GM19035 (cell line): ENCODE data around the gene TCL1A.
"Not testable (repeated sequence)": the region's sequence is repeated elsewhere in the genome, so short reads cannot be mapped to it uniquely, and the experiment has no call there.

Experiments used
- ATAC-seq: cut with Tn5 transposase; IDR thresholded peaks from one replicate; pipeline ENCODE4 v1.9.1; 2021; ENCODE audit not compliant: unreplicated experiment

The TCL1A gene

DNA sequence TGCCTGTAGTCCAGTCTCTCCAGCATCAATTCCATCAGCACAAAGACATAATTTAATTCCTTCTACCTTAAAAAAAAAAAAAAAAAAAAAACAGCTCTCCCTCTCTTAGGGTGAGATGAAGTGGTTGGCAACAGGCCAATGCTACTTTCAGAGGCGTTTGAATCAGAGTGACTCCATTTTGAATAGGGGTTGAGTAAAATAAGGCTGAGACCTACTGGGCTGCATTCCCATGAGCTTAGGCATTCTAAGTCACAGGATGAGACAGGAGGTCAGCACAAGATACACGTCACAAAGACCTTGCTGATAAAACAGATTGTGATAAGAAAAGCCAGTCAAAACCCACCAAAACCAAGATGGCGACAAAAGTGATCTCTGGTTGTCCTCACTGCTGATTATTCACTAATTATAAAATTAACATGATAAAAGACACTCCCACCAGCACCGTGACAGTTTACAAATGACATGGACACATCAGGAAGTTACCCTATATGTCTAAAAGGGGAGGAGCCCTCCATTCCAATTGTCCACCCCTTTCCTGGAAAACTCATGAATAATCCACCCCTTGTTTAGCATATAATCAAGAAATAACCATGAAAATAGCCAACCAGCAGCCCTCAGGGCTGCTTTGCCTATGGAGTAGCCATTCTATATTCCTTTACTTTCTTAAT is 34.6 kb downstream of the TCL1A start:
- ATAC-seq: no peak

GRCh38 chr14:95677179-95677835 is 36.6 kb downstream of the TCL1A start:
- no peak for ATAC-seq

DNA sequence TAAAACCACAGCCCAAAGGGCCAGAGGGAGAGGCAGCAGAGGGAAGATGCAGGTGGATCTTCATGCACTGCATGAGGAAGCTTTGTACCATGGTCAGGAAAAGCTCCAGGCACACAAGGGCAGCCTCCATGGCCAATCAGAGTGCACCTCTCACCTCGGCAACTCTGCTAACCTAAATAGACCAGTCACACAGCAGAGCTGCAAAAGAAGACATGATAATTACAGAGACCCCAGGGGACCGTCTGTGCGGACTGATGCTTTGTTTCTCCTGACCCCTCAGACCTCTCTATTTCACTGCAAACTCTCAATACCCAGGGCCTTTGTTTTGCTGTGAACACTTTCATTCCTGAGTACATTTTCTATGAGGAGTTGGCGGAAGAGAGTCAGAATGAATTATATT is 38.4 kb downstream of the TCL1A start:
- ATAC-seq: no peak

- no peak for ATAC-seq
Measured at GRCh38 chr14:95674613-95675012, 39.3 kb downstream of the TCL1A start.

GRCh38 chr14:95668235-95668772 is 45.6 kb downstream of the TCL1A start:
- no peak for ATAC-seq

GRCh38 chr14:95667249-95667693 is 46.7 kb downstream of the TCL1A start:
- ATAC-seq: no peak

DNA sequence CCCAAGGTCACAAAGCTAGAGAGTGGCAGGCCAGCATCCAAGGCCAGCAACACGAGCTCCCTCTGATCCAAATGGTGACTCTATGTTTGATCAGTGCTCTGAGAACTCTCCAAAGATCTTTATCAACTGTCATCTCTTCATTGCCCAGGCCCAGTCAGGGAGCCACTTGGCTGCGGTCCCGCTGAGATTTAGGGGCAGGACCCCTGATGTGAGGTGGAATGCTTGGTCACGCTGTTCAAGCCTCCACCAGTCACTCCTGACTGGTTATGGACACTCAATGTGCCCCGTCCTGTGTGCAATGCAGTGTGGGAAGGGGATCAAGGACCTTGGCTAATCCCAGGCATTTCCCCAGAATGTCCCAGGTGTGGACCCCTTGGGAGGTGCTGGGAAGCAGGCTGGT is 47.5 kb downstream of the TCL1A start:
- ATAC-seq: no peak

- ATAC-seq: not testable (repeated sequence)
Measured at GRCh38 chr14:95665530-95665929, 48.4 kb downstream of the TCL1A start.

DNA sequence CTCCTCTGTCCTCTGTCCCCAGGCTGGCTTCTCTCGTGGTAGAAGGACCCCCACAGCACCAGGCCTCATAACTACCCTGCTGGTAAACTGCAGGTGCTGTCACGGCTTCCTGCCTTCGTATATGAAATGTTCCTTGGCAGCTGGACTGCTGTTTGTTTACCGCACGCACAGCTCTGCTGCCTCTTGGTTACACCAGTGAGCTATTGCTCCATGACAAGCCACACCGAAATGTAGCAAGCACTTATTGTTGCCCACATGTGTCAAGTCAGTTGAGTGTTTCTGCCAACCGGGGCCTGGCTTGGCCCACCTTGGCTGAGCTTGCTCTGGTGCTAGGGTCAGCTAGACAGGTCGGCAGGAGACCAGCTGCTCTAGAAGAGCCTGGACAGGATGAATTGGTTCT is 49.4 kb downstream of the TCL1A start:
- no peak for ATAC-seq

- no peak for ATAC-seq
Measured at GRCh38 chr14:95664066-95664465, 49.9 kb downstream of the TCL1A start.

DNA sequence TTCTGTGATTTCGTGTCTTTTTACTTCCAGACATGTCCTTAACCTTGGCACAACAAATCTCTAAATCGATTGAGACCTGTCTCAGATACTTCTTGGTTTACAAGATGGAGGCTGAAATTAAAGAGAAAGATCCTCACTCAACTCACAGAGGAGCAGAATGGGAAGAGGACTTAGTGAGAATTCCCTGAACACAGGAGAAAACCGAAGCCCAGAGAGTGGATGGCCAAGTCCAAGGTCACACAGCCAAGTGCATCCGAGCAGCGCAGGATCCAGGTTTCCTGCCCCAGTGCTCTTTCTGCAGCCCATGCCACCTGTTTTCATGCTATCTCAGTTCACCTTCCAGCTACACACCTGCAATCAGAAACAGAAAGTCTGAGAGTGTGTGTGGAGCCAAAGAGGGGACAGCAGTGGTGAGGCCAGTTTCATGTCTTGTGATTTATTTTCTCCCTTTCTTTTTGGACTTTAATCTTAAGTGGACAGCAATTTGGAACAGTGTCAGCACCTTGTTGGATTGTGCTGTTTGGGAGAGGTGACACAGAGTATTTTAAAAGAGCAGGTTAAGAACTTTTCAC is 50.6 kb downstream of the TCL1A start:
- peak; percentile 23 for ATAC-seq

- peak; percentile 53 for ATAC-seq
Measured at GRCh38 chr14:95662376-95663186, 51.3 kb downstream of the TCL1A start.

GRCh38 chr14:95660651-95661515 is 53.0 kb downstream of the TCL1A start:
- no peak for ATAC-seq

GRCh38 chr14:95659990-95660385 is 53.9 kb downstream of the TCL1A start:
- no peak for ATAC-seq
